GM18499 (cell line): ENCODE results near the gene GALNTL6.

Experiments used
- ATAC-seq: cut with Tn5 transposase; IDR thresholded peaks from one replicate; pipeline ENCODE4 v1.9.1; 2021; ENCODE audit warnings: moderate number of reproducible peaks; ENCODE audit not compliant: insufficient read depth, unreplicated experiment

The GALNTL6 gene

GRCh38 chr4:172099376-172099775, 286.2 kb downstream of the GALNTL6 start:
- ATAC-seq = no peak

DNA sequence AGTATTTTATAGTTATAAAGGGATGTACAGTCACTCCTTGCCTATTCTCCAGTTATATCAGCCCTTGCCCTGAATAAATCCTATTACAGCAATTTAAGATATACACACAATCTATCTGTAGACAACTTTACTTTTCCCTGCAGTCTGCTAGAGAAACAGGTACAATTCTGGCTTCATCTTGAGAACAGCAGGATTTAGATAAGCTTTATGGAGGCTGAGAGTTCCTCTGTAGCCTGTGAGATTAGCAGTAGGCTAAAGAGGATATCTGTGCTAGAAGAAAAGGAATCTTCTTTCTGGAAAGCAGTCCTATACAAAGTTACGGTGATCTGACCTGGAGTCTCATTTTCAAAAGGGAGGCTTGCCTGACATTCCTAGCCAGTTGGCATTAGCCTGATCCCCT, 290.3 kb downstream of the GALNTL6 start:
- ATAC-seq = no peak

DNA sequence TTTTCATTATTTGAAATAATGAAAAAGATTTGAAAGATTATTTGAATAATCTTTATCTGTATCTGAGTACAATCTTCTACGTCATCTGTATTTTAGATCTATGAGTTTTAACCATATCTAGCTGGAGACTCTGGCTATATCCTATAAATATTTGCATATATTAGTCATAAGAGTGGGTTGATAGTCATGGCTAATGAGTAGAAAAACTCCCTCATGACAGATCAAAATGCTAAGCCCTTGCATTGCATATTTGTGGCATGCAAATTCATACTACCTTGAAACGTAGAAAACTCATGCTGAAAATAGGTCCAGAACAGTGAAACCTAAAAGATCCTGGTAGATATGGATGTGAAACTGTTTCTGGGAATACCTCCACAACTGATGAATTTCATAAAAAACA, 291.3 kb downstream of the GALNTL6 start:
- no peak for ATAC-seq

- ATAC-seq = no peak
Measured at GRCh38 chr4:172105918-172106317, 292.7 kb downstream of the GALNTL6 start.

DNA sequence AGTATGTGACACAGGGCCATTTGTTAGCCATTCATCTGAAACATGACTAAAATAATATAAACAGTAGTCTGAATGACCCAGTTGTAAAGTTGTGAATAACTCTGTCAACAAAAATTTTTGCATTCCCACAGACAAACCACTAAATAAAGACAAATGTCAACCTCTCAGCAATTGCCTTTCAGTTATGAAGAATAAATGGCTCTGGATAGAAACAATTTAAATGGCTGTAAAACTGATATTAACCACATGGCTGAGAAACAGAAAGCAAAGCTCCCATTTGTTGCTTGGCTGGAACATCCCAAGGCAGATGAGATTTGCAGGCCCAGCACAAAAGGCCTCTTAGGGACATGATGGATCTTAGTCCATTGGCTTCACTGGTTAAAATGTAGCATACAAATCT, 296.3 kb downstream of the GALNTL6 start:
- ATAC-seq = no peak

DNA sequence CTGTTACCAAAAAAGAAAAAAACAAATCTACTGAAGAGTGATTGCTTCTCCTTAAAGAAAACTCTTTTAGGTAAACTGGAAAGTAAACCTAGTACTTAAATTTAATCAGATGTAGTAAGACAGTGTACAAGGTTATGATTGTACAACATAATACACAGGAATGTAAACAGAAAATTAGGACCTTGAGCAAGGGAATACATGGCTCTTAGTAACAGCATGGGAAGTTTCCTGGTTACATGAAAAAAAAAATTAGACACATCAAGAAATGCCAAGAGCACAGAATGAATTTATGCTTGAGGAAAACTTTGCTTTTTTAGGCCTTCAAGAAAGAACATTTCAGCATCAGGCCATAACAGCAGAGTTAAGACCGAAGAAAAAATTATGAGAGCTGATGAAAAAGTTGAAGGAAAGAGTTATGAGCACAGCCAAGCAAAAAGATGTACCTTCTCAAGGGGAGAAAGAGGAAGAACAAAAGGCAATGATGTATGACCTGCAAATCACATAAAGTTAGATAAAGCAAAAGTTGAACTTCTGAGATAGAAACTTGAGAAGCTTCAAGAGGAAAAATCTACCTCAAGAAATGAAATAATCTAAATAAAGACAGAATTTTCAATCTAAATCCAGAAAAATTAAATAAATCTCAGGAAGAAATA, 311.6 kb downstream of the GALNTL6 start:
- no peak for ATAC-seq

- no peak for ATAC-seq
Measured at GRCh38 chr4:172125443-172125842, 312.2 kb downstream of the GALNTL6 start.

- no peak for ATAC-seq
Measured at GRCh38 chr4:172127168-172127567, 314.0 kb downstream of the GALNTL6 start.

- ATAC-seq = no peak
Measured at GRCh38 chr4:172129593-172129992, 316.4 kb downstream of the GALNTL6 start.

GRCh38 chr4:172134521-172134920, 321.3 kb downstream of the GALNTL6 start:
- ATAC-seq = no peak

GRCh38 chr4:172141025-172141424, 327.8 kb downstream of the GALNTL6 start:
- ATAC-seq = no peak

DNA sequence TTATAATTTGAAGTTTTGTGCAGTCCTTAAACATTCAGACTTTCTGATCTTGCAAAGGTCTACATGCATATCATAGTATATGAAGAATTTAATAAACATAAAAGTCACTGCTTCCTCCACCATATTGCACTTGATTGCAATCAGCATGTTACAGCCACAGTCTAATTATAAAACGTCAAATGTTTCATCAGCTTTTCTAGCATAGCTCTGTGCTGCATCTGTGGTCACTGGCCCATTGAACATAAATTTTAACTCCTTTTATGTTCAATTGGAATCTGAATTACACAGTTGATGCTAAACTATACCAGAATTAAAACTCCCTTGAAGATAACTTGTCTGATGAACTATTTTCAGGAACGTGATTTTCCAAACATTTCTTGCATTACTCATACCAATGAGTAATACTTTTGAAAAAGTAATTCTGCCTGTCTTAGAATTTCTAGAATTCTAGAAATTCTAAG, 329.1 kb downstream of the GALNTL6 start:
- ATAC-seq = no peak

- ATAC-seq = no peak
Measured at GRCh38 chr4:172143605-172144314, 330.6 kb downstream of the GALNTL6 start.

- no peak for ATAC-seq
Measured at GRCh38 chr4:172147687-172148086, 334.5 kb downstream of the GALNTL6 start.

GRCh38 chr4:172149329-172149728, 336.1 kb downstream of the GALNTL6 start:
- ATAC-seq = no peak

- ATAC-seq = no peak
Measured at GRCh38 chr4:172152284-172152683, 339.1 kb downstream of the GALNTL6 start.

DNA sequence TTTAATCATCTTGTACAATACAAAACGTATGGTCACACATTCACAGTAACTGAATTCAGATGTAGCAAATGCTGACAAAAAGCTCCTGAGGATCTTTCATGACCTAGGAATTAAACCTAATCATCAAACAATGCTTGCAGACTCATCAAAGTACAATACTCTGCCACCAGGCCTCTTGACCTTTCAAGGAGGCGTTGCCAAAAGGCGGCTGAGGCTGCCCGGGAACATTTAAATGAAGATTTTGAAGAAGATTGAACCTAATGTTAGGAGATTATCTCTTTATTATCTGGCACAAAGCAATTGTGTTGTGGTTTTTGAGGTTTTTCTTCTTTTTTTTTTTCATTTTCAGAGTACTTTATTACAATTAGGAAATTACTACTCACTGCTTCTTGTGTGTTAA, 340.5 kb downstream of the GALNTL6 start:
- no peak for ATAC-seq

DNA sequence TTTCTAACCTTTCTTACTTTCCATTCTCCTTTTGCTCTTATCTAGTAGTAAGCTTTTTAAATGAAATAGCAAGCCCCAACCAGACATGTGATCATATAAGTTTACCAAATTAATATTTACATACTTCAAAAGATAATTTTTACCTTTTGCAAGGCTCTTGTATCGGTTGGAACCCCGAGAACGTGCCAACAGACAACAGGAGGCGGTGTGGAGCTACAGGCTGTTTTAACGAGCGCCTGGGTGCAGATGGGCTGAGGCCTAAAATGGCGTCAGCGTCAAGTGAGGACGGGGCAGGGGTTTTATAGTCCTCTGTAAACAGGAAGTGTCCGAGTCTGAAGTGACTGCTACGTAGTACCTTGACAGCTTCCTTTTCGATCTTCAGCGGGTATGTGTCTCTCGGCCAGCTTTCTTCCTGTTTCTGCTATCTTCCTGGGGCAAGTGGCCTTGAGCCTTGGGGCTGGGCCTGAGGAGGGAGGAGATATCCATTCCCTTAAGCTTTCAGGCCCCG, 342.7 kb downstream of the GALNTL6 start:
- no peak for ATAC-seq

DNA sequence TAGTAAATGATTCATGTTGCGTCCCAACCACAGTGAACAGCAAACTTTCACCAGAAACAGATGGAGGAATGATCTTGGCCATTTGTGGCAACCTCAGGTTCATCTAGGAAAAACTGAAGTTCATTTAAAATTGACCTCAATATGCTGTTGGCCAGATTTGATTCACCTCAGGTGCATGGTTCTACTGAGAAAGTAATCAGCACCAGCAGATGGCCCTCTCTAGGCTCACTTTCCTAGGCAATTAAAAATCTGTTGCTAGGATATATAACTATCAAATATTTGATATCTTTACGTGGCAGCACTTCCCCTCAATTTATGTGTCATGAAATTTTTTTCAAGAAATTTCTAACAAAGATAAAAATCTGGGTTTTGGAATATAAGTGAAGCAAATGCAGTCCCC, 344.7 kb downstream of the GALNTL6 start:
- no peak for ATAC-seq

GRCh38 chr4:172163215-172163614, 350.0 kb downstream of the GALNTL6 start:
- no peak for ATAC-seq

GRCh38 chr4:172168888-172169287, 355.7 kb downstream of the GALNTL6 start:
- ATAC-seq = no peak

- no peak for ATAC-seq
Measured at GRCh38 chr4:172169871-172170270, 356.7 kb downstream of the GALNTL6 start.
